AG08395 (cell line): ENCODE results near the gene WNT7B.
A peak's percentile ranks its signal among the peaks of the same experiment; 100 is the strongest.

Experiments
- DNase-seq: peaks from one replicate; pipeline ENCODE4 v3.0.0; 2012; ENCODE audit warnings: mixed read lengths, low spot score

Gene WNT7B

DNA sequence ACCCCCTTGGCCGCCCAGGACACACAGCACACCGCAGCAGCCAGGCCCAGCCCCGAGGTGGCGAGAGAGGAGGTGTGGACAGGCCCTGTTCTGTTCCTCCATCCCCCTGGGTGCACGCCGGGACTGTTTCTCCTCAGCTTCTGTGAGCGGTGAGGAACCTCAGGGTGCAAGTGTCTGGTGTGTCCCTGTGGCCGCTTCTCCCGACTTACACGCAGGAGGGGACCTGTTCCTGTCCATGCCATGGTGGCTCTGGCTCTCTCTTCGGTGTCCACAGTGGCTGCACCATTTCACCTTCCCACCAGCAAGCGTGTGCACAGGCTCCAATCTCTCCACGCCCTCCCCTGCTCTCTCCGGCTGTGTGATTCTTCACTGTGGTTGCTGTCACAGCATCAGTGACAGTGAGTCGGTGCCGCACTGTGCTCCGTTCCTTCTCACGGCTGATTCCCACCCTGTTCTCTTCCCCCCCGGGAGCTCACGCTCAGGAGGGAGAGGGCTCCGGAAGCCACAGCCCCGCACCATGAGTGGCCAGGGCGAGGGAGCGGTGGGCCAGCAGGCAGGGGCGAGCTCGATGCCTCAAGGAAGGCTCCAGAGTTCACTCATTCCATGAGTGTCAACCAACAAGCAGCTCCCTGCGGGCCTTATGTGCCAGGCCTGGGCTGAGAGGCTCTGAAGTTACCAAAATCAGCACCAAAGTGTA lies 18.6 kb upstream of the WNT7B start:
- DNase-seq = no peak

- peak; percentile 83 for DNase-seq
Observed at GRCh38 chr22:45994491-45995404, 17.8 kb upstream of the WNT7B start.

- DNase-seq = no peak
Observed at GRCh38 chr22:45993841-45994240, 16.9 kb upstream of the WNT7B start.

DNA sequence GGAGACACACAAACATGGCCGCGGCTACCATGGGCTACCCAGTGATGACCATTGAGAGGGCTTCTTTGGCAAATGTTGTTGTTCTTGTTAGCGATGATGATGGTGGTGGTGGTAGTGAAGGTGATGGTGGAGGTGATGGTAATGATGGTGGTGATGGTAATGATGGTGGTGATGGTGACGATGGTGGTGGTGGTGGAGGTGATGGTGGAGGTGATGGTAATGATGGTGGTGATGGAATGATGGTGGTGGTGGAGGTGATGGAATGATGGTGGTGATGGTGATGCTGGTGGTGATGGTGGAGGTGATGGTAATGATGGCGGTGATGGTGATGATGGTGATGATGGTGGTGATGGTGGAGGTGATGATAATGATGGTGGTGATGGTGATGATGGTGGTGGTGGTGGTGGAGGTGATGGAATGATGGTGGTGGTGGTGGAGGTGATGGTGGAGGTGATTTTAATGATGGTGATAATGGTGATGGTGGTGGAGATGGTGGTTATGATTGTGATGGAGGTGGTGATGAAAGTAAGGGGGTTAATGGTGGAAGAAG lies 16.3 kb upstream of the WNT7B start:
- DNase-seq = no peak

GRCh38 chr22:45992737-45993136 lies 15.8 kb upstream of the WNT7B start:
- DNase-seq = no peak

GRCh38 chr22:45991098-45991497 lies 14.1 kb upstream of the WNT7B start:
- DNase-seq = no peak

- DNase-seq = no peak
Observed at GRCh38 chr22:45987136-45987861, 10.3 kb upstream of the WNT7B start.

DNA sequence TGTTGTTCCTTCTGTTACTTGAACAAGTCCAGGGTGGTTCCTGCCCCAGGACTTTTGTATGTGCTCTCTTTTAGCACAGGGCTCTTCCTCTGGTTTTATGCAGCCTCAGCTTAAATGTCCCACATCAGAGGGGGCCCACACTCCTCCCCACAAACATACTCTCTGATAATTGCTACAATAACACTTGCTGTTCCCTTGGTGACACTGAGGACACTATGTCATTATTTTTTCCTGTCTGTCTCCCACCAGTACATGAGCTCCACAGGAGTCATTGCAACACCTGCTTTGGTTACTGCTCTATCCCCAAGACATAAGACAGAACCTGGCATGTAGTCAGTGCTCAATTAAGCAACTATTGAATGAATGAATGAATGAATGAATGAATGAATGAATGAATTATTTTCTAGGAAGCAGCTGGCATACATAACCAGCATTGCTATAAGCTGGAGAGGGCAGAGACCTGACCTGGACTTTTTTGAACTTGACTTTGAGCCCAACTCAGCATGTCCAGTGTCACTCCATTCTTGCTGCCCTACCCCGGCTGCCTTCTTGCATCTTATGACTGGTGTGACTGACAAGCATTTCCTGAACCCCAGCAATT lies 7.5 kb upstream of the WNT7B start:
- DNase-seq = no peak

DNA sequence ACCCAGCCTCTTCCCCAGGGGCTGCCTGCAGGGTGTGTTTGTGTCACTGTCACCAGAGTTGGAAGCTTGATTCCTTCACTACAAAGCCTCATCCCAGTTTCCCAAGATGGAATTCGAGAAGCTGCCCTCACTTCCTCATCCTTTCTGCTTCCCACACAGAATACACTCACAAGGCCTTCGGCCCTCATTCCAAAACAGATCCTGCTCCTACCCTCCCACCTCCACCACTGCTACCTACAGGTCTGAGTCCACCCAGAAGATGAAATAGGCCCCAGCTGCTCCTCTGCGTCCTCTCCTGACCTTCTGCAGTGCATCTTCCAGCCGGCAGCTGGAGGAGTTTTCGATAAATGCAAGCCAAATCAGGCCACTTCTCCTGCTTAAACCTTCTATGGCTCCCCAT lies 6.8 kb upstream of the WNT7B start:
- no peak for DNase-seq

DNA sequence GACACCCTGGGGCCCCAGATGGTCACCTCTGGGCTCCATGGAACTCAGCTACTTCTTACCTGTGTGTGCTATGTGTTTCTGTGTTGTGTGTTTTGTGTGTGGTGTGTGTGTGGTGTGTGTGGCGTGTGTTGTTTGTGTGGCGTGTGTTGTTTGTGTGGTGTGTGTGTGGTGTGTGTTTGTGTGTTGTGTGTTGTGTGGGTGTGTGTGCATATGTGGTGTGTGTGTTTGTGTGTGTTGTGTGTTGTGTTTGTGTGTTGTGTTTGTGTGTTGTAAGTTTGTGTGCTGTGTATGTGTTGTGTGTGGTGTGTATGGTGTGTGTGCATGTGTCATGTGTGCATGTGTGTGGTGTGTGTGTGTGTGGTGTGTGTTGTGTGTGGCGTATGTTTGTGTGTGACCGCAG lies 3.8 kb upstream of the WNT7B start:
- no peak for DNase-seq

GRCh38 chr22:45980268-45980570 lies 3.3 kb upstream of the WNT7B start:
- no peak for DNase-seq

GRCh38 chr22:45978275-45978713 lies 1.3 kb upstream of the WNT7B start:
- DNase-seq = no peak

GRCh38 chr22:45977551-45978274 lies 751 bp upstream of the WNT7B start:
- no peak for DNase-seq

DNA sequence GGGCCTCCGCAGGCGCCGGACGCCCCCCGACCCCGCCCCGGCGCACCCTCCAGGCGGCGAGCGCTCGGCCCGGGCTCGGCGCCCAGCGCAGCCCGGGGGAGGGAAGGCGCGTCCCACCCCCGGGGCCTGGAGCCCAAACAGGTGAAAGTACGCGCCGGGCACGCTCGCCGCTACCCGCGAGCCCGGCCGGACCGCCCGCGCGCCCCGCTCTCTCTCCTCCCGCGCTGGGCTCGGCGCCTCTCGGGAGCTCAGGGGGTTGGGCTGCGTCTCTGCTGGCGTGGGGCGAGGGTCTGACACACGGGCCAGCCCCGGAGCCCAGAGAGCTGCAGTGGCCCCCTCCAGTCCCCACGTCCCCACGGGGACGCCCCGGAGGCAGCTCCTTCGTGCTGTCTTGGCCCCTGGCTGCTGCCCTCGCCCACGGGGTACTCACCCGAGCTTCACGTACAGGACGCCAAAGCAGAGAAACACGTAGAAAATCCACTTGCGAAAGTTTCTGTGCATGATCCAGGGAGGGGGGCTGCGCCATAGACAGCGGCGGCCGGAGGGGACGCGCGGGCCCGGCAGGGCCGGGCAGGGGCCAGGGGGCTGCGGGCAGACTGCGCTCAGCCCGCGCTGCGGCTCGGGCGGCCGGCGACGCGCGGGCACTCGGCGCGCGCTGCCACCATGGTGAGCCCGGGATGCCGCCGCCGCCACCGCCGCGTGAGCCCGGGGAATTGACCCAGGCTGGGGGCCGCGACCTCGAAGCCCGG lies 534 bp downstream of the WNT7B start:
- no peak for DNase-seq

GRCh38 chr22:45975164-45976161 lies 1.5 kb downstream of the WNT7B start:
- DNase-seq = no peak

DNA sequence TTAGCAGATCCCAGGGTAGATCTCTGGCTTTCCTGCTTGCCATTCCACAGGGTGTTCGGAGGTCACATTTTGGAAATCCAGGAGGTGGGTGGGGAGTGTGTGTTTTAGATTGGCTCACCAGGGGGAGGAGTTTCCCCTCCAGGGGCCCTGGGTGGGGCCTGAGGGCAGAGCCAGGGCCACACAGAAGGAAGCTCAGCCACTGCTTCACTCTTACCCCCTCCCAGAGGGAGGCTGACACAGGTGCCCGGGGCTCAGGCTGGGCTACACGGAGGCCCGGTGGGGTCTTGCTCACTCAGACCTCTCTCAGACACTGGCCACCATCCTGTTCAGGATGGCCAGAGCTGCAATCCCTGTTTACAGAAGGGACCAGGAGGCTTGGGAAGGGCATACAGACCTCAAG lies 2.5 kb downstream of the WNT7B start:
- DNase-seq = no peak

DNA sequence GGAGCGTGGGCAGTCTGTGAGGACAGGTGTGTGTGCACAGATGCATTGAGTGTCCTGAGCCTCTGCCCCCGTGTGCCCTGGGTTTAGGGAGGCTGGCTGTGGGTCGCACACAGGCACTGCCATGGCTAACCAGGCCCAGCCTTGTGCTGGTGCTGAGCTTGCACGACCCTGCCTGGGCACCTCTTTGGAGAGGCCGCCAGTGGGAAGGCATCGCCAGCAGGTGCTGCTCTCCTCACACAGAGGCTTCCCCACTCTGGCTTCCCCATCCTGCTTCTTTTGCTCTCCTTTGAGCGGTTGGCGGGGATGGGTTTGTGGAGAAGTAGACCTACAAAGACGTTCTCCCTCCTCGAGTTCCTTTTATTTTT lies 4.1 kb downstream of the WNT7B start:
- no peak for DNase-seq

- DNase-seq = peak; percentile 32
Observed at GRCh38 chr22:45972091-45972888, 4.7 kb downstream of the WNT7B start.
